PFSK-1 (cell line): ENCODE measurements around the gene NIBAN1.

Experiments used
- POLR2AphosphoS5 ChIP-seq: IDR thresholded peaks from 2 replicates; pipeline ENCODE4 v1.6.1; 2012; ENCODE audit warnings: low read depth, mild to moderate bottlenecking, control low read depth, low read length, moderate library complexity
- SIN3A ChIP-seq: IDR thresholded peaks from 2 replicates; pipeline ENCODE4 v1.6.1; 2012; ENCODE audit warnings: mild to moderate bottlenecking, low read length, moderate library complexity, borderline replicate concordance; ENCODE audit not compliant: insufficient read depth
- TAF1 ChIP-seq: IDR thresholded peaks from 2 replicates; pipeline ENCODE4 v1.6.1; 2012; ENCODE audit warnings: low read length, control low read depth, borderline replicate concordance; ENCODE audit not compliant: insufficient read depth
- TF ChIP-seq, protein P1 (sequence below), 2 experiments: IDR thresholded peaks; 2 replicates each; pipeline versions ENCODE4 v1.6.1 to v1.8.0; 2011 to 2012; ENCODE audit warnings: low read depth in 2 of 2, low read length in 2 of 2, control low read depth in 1 of 2, inconsistent platforms in 1 of 2, mild to moderate bottlenecking in 1 of 2, moderate library complexity in 1 of 2; ENCODE audit not compliant: insufficient read depth in 1 of 2

DNA sequence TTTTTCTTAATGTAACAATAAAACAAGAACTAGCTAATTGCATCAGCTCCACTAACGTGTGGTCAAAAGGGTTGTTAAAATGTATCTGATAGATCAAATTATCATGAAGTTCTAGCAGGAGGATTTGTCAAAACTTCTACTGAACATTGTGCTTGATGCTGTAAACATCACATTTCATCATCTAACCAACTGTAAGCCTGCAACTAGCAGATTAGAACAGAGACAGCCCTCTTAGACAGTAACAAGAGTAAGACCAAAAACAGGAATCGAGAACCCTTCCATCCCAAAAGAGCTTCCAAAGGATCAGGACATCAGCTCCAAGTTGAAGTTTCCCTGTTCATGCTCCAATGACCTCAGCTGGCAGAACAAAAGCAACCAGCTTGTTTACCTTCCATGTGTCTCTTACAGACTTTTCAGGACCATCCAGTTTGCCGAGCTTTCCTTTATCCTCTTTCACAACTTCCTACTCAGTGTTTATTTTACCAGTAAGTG is 44.6 kb downstream of the NIBAN1 start:
- TF ChIP-seq SIN3A (peak; percentile 75; the same call in 1 of the 2 replicates), TAF1 (no peak), POLR2AphosphoS5 (no peak)
- TF ChIP-seq, protein P1, sequence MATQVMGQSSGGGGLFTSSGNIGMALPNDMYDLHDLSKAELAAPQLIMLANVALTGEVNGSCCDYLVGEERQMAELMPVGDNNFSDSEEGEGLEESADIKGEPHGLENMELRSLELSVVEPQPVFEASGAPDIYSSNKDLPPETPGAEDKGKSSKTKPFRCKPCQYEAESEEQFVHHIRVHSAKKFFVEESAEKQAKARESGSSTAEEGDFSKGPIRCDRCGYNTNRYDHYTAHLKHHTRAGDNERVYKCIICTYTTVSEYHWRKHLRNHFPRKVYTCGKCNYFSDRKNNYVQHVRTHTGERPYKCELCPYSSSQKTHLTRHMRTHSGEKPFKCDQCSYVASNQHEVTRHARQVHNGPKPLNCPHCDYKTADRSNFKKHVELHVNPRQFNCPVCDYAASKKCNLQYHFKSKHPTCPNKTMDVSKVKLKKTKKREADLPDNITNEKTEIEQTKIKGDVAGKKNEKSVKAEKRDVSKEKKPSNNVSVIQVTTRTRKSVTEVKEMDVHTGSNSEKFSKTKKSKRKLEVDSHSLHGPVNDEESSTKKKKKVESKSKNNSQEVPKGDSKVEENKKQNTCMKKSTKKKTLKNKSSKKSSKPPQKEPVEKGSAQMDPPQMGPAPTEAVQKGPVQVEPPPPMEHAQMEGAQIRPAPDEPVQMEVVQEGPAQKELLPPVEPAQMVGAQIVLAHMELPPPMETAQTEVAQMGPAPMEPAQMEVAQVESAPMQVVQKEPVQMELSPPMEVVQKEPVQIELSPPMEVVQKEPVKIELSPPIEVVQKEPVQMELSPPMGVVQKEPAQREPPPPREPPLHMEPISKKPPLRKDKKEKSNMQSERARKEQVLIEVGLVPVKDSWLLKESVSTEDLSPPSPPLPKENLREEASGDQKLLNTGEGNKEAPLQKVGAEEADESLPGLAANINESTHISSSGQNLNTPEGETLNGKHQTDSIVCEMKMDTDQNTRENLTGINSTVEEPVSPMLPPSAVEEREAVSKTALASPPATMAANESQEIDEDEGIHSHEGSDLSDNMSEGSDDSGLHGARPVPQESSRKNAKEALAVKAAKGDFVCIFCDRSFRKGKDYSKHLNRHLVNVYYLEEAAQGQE (IDR thresholded peaks at IDR 0.05; ENCODE audit: insufficient read depth in 1 of 2, low read depth in 2 of 2, low read length in 2 of 2) = no peak
